ENCODE results near the gene TBX3.
A peak's percentile ranks its signal among the peaks of the same experiment; 100 is the strongest.

TBX3 gene

GRCh38 chr12:114636723-114637480 is 47.1 kb downstream of the TBX3 start:
- TF ChIP-seq CTCF (IDR thresholded peaks at IDR 0.05; ENCODE audit: control insufficient read depth, insufficient read depth, low read depth, low read length, missing control alignments) = peak; percentile 48
- DNase-seq (ENCODE audit: low read depth) = no peak
- H3K4me3 ChIP-seq (ENCODE audit: control insufficient read depth, low read depth, low read length) = no peak overlapping the region

DNA sequence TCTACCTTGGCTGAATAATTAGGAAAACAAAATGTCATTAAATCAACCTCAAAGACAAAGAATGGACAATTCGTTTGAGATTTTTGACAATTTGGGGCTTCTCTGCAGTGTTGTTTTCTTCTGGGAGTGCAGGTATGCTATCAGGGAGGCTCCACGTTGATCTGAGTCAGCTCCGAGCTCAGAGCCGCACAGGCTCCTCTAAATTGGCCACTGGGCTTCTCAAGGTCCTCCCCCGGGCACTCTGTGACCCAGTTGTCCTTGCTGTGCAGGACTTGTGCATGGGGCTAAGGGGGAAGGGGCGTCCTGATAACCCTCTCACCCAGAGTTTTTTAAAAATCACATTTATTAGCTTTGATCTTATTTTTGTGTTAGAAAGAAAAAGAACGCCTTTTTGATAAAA is 52.7 kb downstream of the TBX3 start:
- TF ChIP-seq CTCF (IDR thresholded peaks at IDR 0.05; ENCODE audit: control insufficient read depth, insufficient read depth, low read depth, low read length, missing control alignments) = no peak
- DNase-seq (ENCODE audit: low read depth) = no peak

GRCh38 chr12:114628199-114628598 is 55.8 kb downstream of the TBX3 start:
- TF ChIP-seq CTCF (IDR thresholded peaks at IDR 0.05; ENCODE audit: control insufficient read depth, insufficient read depth, low read depth, low read length, missing control alignments) = no peak
- DNase-seq (ENCODE audit: low read depth) = no peak
- no peak overlapping the region for H3K4me3 ChIP-seq (ENCODE audit: control insufficient read depth, low read depth, low read length)

More for the DNA sequence above, 52.7 kb downstream of the TBX3 start:
- no peak overlapping the region for H3K4me3 ChIP-seq (ENCODE audit: control insufficient read depth, low read depth, low read length)

GRCh38 chr12:114627393-114627792 is 56.6 kb downstream of the TBX3 start:
- no peak for DNase-seq (ENCODE audit: low read depth)
- no peak for TF ChIP-seq CTCF (IDR thresholded peaks at IDR 0.05; ENCODE audit: control insufficient read depth, insufficient read depth, low read depth, low read length, missing control alignments)
- no peak overlapping the region for H3K4me3 ChIP-seq (ENCODE audit: control insufficient read depth, low read depth, low read length)

DNA sequence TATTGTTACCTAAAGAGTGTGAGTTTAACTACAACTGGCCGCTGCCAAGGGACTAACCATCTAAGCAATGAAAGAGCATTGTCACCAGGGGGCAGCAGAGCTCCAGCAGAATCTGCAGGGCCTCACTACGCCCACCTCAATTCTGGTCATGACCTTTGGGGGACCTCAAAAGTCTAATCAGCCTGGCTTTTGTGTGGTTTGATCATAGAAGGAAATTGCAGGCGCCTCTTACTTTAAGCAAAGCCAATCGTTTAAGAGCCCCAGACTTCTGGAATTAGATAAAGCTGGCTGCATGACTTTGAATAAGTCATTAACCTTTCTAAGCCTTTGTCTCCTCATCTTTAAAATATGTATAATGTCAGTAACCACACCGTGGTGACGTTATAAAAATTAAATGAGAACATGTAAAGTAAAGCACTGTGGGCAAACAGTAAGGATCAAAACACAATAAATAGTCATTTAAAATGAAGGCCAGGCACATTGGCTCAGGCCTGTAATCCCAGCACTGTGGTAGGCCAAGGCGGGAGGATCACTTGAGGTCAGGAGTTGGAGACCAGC is 58.6 kb downstream of the TBX3 start:
- DNase-seq (ENCODE audit: low read depth) = peak; percentile 47

DNA sequence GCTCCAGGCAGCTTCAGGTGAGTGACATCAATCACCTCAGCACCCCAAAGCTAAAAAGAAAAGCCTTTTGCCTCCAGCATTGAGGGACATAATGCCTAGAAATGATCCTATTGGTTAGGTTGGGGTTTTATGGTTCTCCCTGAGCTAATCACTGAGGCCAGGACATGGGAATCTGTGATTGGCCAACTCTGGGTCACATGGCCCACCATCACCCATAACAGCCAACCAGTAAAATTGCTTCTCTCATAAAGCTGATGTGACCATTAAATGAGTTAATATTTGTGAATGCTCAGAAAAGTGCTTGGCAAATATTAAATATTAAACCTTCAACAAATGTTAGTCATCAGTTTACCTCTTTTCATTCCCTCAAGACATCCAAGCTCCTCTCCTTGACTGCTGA is 60.2 kb downstream of the TBX3 start:
- H3K4me3 ChIP-seq (ENCODE audit: control insufficient read depth, low read depth, low read length) = no peak overlapping the region
- TF ChIP-seq CTCF (IDR thresholded peaks at IDR 0.05; ENCODE audit: control insufficient read depth, insufficient read depth, low read depth, low read length, missing control alignments) = no peak
- no peak for DNase-seq (ENCODE audit: low read depth)

More for the DNA sequence above, 58.6 kb downstream of the TBX3 start:
- no peak overlapping the region for H3K4me3 ChIP-seq (ENCODE audit: control insufficient read depth, low read depth, low read length)
- TF ChIP-seq CTCF (IDR thresholded peaks at IDR 0.05; ENCODE audit: control insufficient read depth, insufficient read depth, low read depth, low read length, missing control alignments) = peak; percentile 89

Measured in AG09309 (cell line).